Thyroid gland (tissue), 4 donors: ENCODE data around the gene CA5A.
"Not testable (repeated sequence)": the region's sequence is repeated elsewhere in the genome, so short reads cannot be mapped to it uniquely, and the experiment has no call there.

Experiments
- POLR2A ChIP-seq, 2 donors: fragments of 450-650 bp; IDR thresholded peaks; one replicate each; pipeline ENCODE4 v1.6.1; 2017; ENCODE audit warnings: antibody characterized with exemption in 2 of 2, mild to moderate bottlenecking in 2 of 2, moderate library complexity in 1 of 2
- TF ChIP-seq, protein P1 (sequence below), 6 experiments: fragments of 200-600 bp in 3 of 6; fragments of 450-650 bp in 3 of 6; sonication (generic) in 3 of 6; IDR thresholded peaks; one replicate each; pipeline ENCODE4 v1.5.1; 2016 to 2019; ENCODE audit warnings: antibody characterized with exemption in 6 of 6, mild to moderate bottlenecking in 2 of 6, inconsistent platforms in 1 of 6, moderate library complexity in 1 of 6

DNA sequence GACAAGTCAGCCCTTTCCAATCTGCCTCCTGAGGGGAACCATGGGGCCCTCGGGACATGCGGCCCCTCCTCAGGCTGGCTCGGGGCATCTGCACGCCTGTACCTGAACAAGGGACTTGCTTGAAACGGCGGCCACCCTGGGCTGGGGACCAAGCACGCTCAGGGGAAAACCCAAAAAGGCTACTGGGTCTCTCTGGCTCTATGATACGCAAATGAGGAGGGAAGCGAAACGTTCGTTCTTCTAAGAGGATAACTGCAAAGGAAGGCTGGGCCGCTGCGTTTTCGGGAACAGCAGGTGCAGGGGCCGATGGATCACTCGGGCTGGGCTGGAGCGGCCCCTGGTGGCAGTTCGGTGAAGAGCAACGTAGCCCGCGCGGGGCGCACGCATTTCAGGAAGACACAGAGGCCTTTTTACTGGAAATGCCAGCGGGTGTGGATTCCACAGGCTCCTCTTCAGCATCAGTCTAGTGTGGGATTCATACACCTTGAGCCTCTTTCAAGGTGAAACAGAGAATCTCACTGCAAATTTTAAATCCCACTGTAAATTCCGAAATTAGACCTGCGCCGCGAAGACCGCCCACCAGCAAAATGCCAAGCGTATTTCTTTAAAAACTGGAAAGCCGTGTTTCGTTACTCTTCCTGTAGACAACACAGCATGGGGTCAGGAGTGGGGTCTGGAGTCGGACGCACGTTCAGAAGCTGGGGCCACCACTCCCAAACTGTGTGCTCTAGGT, 27.0 kb downstream of the CA5A start:
- TF ChIP-seq, protein P1, sequence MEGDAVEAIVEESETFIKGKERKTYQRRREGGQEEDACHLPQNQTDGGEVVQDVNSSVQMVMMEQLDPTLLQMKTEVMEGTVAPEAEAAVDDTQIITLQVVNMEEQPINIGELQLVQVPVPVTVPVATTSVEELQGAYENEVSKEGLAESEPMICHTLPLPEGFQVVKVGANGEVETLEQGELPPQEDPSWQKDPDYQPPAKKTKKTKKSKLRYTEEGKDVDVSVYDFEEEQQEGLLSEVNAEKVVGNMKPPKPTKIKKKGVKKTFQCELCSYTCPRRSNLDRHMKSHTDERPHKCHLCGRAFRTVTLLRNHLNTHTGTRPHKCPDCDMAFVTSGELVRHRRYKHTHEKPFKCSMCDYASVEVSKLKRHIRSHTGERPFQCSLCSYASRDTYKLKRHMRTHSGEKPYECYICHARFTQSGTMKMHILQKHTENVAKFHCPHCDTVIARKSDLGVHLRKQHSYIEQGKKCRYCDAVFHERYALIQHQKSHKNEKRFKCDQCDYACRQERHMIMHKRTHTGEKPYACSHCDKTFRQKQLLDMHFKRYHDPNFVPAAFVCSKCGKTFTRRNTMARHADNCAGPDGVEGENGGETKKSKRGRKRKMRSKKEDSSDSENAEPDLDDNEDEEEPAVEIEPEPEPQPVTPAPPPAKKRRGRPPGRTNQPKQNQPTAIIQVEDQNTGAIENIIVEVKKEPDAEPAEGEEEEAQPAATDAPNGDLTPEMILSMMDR (IDR thresholded peaks at IDR 0.05) = peak; percentile 74 to 91 (median 82)
- TF ChIP-seq POLR2A (IDR thresholded peaks at IDR 0.05) = not testable (repeated sequence)
